Activated T-cell treated with anti-CD3 and anti-CD28 coated beads for 4 hours (primary cell): ENCODE data around the gene PCSK4.
"Not testable (repeated sequence)": the region's sequence is repeated elsewhere in the genome, so short reads cannot be mapped to it uniquely, and the experiment has no call there.

ENCODE experiments used
- DNase-seq: peaks from one replicate; pipeline ENCODE4 v3.0.0-alpha.2; 2020

Gene PCSK4

DNA sequence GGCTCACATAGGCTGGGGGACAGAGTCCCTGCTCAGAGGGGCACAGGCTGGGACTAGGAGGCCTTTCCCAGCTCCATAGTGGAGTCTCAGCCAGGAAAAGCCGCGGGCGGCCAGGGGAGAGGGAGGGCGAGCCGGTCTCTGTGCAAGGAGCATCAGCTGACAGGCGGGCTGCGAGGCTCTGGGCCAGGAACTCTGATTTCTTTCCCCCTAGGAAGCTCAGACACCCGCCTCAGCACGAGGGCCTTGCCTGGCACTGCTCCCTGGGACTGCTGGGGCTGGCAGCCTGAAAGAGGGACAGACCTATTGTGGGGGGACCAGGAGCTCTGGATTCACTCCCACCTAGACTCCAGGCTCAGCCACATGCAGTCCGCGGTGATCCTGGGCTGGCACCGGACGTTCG lies 31.5 kb upstream of the PCSK4 start:
- DNase-seq: no peak

DNA sequence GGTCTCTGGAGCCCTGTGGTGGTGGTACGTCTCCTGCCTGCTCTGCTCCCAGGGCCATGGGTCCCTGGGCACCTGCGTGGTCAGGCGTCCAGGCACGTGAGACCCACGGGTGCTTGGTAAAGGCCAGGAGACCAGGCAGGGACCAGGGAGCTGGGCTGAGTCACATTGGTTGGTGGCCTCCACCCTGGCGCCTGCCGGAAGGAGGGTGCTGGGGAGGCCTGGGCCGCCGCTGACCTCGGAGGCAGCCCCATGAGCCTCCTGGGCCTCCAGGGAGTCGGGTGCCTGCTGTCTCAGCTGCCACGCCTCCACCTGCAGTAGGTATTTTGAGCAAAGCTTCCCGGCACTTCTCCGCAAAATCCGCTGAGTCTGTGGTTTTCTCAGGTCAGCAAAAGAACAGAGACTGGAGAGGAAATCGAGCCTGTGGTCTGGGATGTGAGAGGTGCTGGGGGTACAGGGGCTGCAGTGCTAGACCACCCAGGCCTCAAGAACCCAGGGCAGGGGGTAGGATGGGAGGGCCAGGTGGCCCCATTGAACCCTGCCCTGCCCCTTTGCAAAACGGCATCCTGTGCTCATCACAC lies 30.1 kb upstream of the PCSK4 start:
- no peak for DNase-seq

DNA sequence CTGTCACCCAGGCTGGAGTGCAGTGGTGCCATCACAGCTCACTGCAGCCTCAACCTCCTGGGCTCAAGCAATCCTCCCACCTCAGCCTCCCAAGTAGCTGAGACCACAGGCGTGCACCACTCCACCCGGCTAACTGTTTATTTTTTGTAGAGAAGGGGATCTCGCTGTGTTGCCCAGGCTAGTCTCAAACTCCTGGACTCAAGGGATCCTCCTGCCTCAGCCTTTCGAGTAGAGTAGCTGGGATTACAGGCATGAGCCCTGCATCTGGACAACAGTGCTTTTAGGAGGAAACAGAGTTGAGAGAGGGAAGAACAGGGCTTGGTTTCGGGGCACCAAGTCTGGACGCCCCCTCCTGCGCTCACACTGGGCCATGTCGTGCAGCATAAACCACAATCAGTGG lies 29.7 kb upstream of the PCSK4 start:
- DNase-seq: not testable (repeated sequence)

GRCh38 chr19:1518471-1518870 lies 28.3 kb upstream of the PCSK4 start:
- no peak for DNase-seq

- DNase-seq: no peak
These were observed 26.2 kb upstream of the PCSK4 start for GRCh38 chr19:1516395-1516753.

DNA sequence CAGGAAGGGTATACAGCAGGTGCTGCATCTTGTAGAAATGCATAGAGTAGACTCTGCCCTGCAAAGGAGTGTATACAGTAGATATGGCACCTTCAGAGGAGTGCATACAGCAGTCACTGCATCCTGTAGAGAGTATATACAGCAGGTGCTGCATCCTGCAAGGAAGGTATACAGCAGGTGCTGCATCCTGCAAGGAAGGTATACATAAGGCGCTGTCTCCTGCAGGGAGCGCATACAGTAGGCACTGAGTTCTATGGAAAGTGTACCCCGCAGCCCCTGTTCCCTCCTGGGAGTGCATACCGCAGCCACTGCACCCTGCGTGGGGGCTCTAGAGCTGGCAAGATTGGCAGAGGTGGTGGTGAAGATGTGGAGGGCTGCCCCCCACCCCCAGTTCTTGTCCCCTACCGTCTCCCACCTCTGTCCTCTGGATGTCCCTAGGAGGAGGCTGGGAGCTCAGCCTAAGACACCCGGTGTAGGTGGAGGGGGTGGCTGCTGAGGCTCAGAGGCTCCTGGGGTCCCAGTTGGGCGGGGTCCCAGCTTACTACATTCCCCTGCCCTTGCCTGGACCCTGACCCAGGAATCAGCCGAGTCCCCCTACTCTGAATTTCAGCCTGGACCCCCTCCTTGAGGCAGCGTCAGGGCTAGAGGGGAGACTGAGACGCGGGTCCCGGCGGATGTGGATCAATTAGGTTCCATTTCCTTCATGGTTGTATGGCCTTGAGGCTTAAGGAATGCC lies 25.0 kb upstream of the PCSK4 start:
- DNase-seq: no peak

GRCh38 chr19:1514295-1514661 lies 24.1 kb upstream of the PCSK4 start:
- DNase-seq: no peak

DNA sequence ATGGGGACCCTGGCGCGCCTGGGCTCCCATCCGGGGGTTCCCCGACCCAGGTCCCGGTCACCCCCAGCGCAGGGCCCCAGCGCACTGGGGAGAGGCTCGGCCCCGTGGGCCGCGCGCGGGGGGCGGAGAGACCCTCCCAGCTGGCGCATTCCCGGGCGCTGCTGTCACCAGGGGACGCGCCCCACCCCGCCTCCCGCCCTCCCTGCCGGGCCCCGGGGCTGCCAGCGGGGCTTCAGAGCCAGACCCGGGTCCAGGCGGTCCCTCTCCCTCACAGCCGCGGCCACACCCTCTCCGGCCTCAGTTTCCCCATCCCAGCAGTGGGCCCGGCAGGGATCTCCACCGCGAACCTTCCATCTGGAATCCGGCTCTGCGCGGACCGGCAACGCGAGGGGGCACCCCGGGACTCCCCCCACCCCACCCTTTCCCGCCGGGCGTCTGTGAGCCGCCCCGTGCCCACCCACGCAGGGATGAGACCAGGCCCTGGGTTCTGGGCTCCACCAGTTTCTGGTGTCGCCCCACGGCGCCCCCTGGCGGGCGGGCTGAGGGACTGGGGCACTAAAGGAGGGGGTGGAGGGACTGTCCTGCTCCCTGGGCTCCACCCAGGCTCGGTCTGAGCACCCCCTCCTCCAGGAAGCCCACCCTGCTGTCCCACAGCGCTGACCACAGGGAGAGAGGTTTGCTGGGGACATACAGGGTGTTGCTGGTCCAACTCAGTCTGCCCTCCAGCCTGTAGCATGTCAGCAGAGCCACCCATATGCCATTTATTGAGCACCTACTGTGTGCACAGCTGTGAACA lies 23.5 kb upstream of the PCSK4 start:
- peak; percentile 58 for DNase-seq

GRCh38 chr19:1512671-1513498 lies 22.7 kb upstream of the PCSK4 start, which contains the start of gene ADAMTSL5:
TSS of gene ADAMTSL5 (minus strand) at chr19:1513019. CDS start at chr19:1510943, 2,076 bp downstream.
- peak; percentile 42 for DNase-seq

- no peak for DNase-seq
These were observed 21.5 kb upstream of the PCSK4 start for GRCh38 chr19:1511318-1512317.

DNA sequence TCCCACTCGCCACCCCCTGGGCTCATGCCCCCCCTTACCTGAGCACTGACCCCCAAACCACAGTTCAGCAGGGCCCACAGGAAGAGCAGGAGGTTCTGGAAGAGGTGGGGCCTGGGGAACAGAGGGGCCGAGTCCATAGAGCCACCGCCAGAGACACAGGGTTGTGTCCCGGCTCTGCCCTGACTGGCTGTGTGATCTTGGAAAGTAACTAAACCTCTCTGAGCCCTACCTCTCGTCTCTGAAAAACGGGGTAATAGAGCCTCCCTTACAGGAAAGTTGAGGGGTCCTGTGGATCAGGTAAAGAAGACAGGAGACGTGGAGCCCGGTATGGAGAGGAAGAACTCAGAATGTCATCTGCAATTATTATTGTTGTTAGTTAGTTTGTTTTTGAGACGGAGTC lies 20.7 kb upstream of the PCSK4 start:
- DNase-seq: no peak

- DNase-seq: no peak
These were observed 20.3 kb upstream of the PCSK4 start for GRCh38 chr19:1510442-1510806.

DNA sequence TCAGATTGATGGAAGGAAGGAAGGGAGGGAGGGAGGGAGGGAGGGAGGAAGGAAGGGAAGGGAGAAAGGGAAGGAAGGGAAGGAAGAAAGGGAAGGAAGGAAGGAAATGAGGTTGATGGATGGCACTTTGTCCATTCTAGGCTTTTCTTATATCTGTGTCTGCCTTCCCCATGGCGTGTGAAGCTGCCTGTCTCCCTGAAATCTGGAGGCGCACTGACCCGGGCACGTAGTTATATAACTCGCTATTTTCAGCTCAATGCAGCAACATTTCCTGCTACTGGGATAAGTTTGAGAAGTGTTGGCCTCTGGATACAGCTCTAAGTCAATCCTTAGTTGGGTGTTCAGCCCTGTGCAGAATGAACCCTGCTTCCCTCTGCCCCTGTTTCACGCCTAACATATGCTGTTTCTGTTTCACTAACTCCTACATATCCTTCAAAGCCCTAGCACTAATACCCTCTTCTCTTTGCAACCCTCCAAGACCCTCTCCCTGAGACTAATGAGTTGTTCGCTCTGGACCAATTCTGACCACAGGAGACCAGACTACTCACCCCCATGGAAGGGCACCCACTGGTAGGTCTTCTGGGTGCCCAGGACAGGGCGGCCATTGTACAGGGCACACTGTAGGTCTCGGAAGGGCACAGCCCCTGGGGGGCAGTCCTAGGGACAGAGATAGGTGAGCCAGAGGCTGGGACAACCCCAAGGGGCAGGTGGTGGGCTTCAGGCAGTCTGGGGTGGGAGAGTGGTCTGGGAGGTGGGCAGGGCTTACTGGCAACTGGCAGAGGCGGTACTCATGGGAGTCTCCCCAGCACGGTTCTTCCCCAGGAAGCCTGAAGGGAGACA lies 19.7 kb upstream of the PCSK4 start:
- DNase-seq: no peak

DNA sequence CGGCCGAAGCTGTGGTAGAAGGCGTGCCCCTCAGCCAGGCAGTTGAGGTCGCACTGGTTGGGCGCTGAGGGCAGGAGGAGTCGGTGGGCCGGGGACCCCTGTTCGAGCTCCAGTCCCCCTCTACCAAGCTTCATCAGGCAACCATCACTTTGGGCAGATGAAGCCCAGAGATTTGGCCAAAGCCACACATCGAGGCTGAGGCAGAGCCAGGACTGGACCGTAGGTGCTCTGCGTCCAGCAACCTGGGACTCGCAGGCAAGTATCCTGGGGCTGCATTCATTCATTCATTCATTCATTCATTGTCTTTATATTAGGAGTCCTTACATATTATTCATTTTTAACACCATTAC lies 18.3 kb upstream of the PCSK4 start:
- no peak for DNase-seq

DNA sequence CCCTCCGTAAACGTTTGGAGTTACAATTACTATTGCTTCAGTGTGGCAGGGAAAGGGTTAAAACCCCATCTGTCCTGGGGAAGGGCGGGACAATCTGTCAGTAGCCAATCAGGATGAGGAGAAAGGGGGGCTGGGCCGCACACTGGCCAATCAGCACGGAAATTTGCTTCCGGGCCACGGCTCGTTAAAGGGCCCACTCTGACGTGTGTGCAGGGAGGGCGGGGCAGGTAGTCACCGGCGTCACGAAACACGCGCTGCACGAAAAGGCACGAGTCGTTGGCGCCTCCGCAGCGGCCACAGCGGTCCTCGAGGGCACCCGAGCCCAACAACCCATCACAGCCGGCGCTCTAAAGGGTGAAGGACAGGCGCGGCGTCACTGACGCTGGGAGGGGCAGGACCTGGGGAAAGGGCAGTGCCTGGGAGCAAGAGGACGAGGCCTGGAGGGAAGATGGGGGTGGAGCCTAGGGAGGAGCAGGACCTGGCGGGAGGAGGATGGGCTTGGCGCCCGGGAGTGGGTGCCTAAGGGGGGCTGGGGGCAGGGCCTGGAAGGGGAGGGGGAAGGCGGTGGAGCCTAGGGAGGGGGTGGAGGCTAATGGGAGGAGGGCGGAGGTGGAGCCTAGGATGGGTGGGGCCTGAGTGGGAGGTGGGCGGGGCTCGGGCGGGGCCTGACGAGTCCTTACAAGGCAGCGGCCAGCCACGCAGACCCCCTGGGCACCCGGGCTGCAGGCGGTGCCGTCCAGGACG lies 17.8 kb upstream of the PCSK4 start:
- DNase-seq: peak; percentile 88

GRCh38 chr19:1507192-1507660 lies 17.1 kb upstream of the PCSK4 start:
- DNase-seq: no peak

- no peak for DNase-seq
These were observed 16.1 kb upstream of the PCSK4 start for GRCh38 chr19:1505991-1506881.

GRCh38 chr19:1505012-1505411 lies 14.9 kb upstream of the PCSK4 start:
- no peak for DNase-seq
